ENCODE results near the gene TRIM32. TPM values are rescaled to one million over a fixed set of nuclear protein-coding genes. Genes with fewer than 3 reads are reported as not detected.
A peak's percentile ranks its signal among the peaks of the same experiment; 100 is the strongest.

The TRIM32 gene
- total RNA-seq, 1 donor from 2014 or later, result 21.4 TPM

DNA sequence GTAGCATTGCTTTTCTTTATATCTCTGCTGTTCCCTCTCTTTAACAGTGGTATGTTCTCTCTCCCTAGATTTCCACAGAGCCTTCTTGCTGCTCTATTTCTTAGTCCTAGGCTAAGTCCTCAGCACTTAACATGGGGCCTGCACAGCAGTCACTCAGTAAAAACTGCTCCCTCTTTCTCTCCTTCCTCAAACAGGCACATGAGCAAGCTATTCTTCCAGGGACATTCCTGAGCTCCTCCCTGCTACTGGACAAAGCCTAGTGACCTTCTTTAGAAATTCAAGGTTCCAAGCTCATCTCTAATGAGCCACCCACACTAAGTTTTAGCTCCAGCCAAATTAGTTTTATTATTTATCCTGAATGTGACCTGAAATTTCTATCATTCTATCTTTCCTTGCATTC, 39.5 kb downstream of the TRIM32 start:
- no peak for TF ChIP-seq CTCF (conservative IDR thresholded peaks at IDR 0.05)
- Mint-ChIP-seq H3K36me3 (ENCODE audit: low read depth) (no peaks in the 10 kb centered on the region), H3K4me3 (no peak overlapping the region), H3K27me3 (ENCODE audit: low read depth) (no peaks in the 10 kb centered on the region), H3K4me1 (peaks cover 16% of the 10 kb centered on the region), H3K9me3 (no peaks in the 10 kb centered on the region), H3K27ac (ENCODE audit: unreplicated experiment) (no peak overlapping the region)
- no peak for DNase-seq (ENCODE audit: low read depth, low spot score)

- TF ChIP-seq CTCF (conservative IDR thresholded peaks at IDR 0.05), result no peak
- no peaks in the 10 kb centered on the region for H3K4me1 Mint-ChIP-seq
- H3K27me3 Mint-ChIP-seq (ENCODE audit: low read depth), result peaks cover 15% of the 10 kb centered on the region
- H3K27ac Mint-ChIP-seq (ENCODE audit: unreplicated experiment), result no peak overlapping the region
- H3K36me3 Mint-ChIP-seq (ENCODE audit: low read depth), result no peaks in the 10 kb centered on the region
- H3K4me3 Mint-ChIP-seq, result no peak overlapping the region
- no peak for DNase-seq (ENCODE audit: low read depth, low spot score)
- no peaks in the 10 kb centered on the region for H3K9me3 Mint-ChIP-seq
These were observed 46.0 kb downstream of the TRIM32 start for GRCh38 chr9:116733010-116733641.

GRCh38 chr9:116736399-116737151, 49.5 kb downstream of the TRIM32 start:
- no peak overlapping the region for H3K27ac Mint-ChIP-seq (ENCODE audit: unreplicated experiment)
- H3K4me3 Mint-ChIP-seq, result no peak overlapping the region
- no peaks in the 10 kb centered on the region for H3K9me3 Mint-ChIP-seq
- no peaks in the 10 kb centered on the region for H3K4me1 Mint-ChIP-seq
- peaks cover 20% of the 10 kb centered on the region for H3K27me3 Mint-ChIP-seq (ENCODE audit: low read depth)
- H3K36me3 Mint-ChIP-seq (ENCODE audit: low read depth), result no peaks in the 10 kb centered on the region
- TF ChIP-seq CTCF (conservative IDR thresholded peaks at IDR 0.05), result no peak
- DNase-seq (ENCODE audit: low read depth, low spot score), result no peak

GRCh38 chr9:116737152-116737546, 50.0 kb downstream of the TRIM32 start:
- H3K4me1 Mint-ChIP-seq, result no peaks in the 10 kb centered on the region
- H3K4me3 Mint-ChIP-seq, result no peak overlapping the region
- peak; percentile 95 for DNase-seq (ENCODE audit: low read depth, low spot score)
- peak; percentile 92 for TF ChIP-seq CTCF (conservative IDR thresholded peaks at IDR 0.05)
- H3K27ac Mint-ChIP-seq (ENCODE audit: unreplicated experiment), result no peak overlapping the region
- peaks cover 20% of the 10 kb centered on the region for H3K27me3 Mint-ChIP-seq (ENCODE audit: low read depth)
- H3K9me3 Mint-ChIP-seq, result no peaks in the 10 kb centered on the region
- no peaks in the 10 kb centered on the region for H3K36me3 Mint-ChIP-seq (ENCODE audit: low read depth)

GRCh38 chr9:116741086-116741740, 54.1 kb downstream of the TRIM32 start:
- no peak for TF ChIP-seq CTCF (conservative IDR thresholded peaks at IDR 0.05)
- H3K4me3 Mint-ChIP-seq, result no peak overlapping the region
- H3K4me1 Mint-ChIP-seq, result no peaks in the 10 kb centered on the region
- no peaks in the 10 kb centered on the region for H3K9me3 Mint-ChIP-seq
- H3K36me3 Mint-ChIP-seq (ENCODE audit: low read depth), result no peaks in the 10 kb centered on the region
- H3K27ac Mint-ChIP-seq (ENCODE audit: unreplicated experiment), result no peak overlapping the region
- H3K27me3 Mint-ChIP-seq (ENCODE audit: low read depth), result peaks cover 11% of the 10 kb centered on the region
- no peak for DNase-seq (ENCODE audit: low read depth, low spot score)
